ENCODE results near the gene GCC1. TPM values are rescaled to one million over a fixed set of nuclear protein-coding genes. Genes with fewer than 3 reads are reported as not detected.

GCC1 gene
- total RNA-seq, 2 experiments from 2014 or later: 15.6 to 16.9 TPM

DNA sequence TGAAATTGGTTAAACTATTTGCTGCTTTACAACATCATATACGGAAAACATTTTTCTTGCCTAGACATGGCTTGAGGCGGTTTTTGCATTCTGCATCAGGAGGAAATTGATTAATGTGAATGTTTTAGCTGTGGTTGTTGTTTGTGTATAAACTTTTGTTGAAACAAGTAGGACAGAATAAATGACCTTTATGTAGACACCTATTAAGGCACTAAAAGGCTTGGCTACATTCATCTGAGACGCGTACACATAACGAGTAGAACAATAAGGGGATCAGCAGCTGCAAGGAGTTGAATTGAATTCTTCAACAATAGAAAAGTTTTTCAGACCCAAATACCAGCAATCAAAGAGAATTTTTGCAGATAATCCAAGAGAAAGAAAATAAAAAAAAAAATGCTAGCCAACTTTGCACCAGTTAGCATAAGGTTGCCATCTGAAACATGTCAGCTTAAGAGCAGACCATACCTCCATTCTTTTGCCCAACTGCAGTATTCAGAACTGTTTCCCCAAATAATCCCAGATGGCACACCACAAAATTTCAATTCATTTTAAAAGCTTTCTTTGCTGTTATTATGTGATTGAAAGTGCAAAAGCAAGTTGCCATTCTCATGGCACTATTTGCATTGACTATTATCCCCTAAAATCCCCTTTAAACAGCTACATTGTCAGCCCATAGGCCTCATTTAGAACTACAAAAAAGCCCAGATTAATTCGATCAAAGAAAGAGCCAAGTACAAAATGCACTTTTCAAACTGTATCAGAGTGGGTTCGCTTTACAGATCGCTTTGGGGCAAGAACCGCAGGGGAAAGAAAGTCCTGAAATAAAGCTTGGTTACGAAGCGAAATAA lies 49.6 kb downstream of the GCC1 start:
- no peak overlapping the region for H3K4me3 Mint-ChIP-seq
- no peaks in the 10 kb centered on the region for H3K36me3 Mint-ChIP-seq
- H3K27me3 Mint-ChIP-seq: peaks cover 51% of the 10 kb centered on the region
- peaks cover 2% of the 10 kb centered on the region for H3K9me3 Mint-ChIP-seq
- H3K4me1 Mint-ChIP-seq: peaks cover 10% of the 10 kb centered on the region
- no peak overlapping the region for H3K27ac Mint-ChIP-seq
- DNase-seq: no peak

DNA sequence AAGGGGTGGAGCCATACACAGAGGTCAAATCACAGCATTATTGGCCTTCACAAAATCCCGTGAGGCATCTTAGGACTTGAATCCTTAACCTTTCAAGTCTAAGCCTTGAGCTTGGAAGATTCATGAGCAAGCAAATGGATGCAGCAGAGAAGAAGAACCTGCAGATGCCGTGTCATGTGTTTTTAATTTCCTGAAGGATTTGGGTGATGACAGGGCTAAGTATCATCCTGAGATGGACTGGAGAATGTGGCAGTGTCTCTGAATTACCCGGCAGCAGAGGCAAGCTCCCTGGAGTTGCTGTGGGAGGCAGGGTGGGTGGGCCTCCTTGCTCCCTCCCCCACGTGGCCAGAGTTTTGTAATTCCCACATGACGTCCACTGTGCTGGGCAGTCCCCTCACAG lies 50.8 kb downstream of the GCC1 start:
- Mint-ChIP-seq H3K4me3 (no peak overlapping the region), H3K4me1 (peaks cover 10% of the 10 kb centered on the region), H3K36me3 (no peaks in the 10 kb centered on the region), H3K27ac (no peak overlapping the region), H3K27me3 (peaks cover 53% of the 10 kb centered on the region), H3K9me3 (peaks cover 5% of the 10 kb centered on the region)
- no peak for DNase-seq

- H3K4me3 Mint-ChIP-seq: no peak overlapping the region
- H3K36me3 Mint-ChIP-seq: peaks cover 1% of the 10 kb centered on the region
- peaks cover 10% of the 10 kb centered on the region for H3K4me1 Mint-ChIP-seq
- DNase-seq: no peak
- peaks cover 56% of the 10 kb centered on the region for H3K27me3 Mint-ChIP-seq
- H3K9me3 Mint-ChIP-seq: peaks cover 10% of the 10 kb centered on the region
- H3K27ac Mint-ChIP-seq: no peak overlapping the region
Observed at GRCh38 chr7:127532736-127533135, 52.7 kb downstream of the GCC1 start.

GRCh38 chr7:127532151-127532550 lies 53.2 kb downstream of the GCC1 start:
- peaks cover 10% of the 10 kb centered on the region for H3K9me3 Mint-ChIP-seq
- H3K4me3 Mint-ChIP-seq: no peak overlapping the region
- H3K27me3 Mint-ChIP-seq: peaks cover 51% of the 10 kb centered on the region
- DNase-seq: no peak
- peaks cover 1% of the 10 kb centered on the region for H3K36me3 Mint-ChIP-seq
- peaks cover 10% of the 10 kb centered on the region for H3K4me1 Mint-ChIP-seq
- H3K27ac Mint-ChIP-seq: no peak overlapping the region

Other genes starting within 250 kb of the GCC1 start
- gene ZNF800, start 192.9 kb downstream of the GCC1 start, total RNA-seq: 10 to 100 TPM; 32.1 to 34.2 TPM
- 10 to 100 TPM; 93.1 to 93.6 TPM for gene ARF5, start 2.8 kb upstream of the GCC1 start, total RNA-seq
- gene FSCN3, start 8.1 kb upstream of the GCC1 start, total RNA-seq: 1 to 10 TPM in 1 of 2 experiments, under 1 TPM in 1; 0.91 to 1.0 TPM
- gene PAX4, start 32.5 kb upstream of the GCC1 start, total RNA-seq: not detected
- 100 to 1,000 TPM; 192 to 201 TPM for gene SND1, start 66.6 kb upstream of the GCC1 start, total RNA-seq

Data from activated naive CD8-positive, alpha-beta T cell treated with anti-CD3 and anti-CD28 coated beads for 36 hours (primary cell).